Testis (tissue), 2 donors: ENCODE measurements around the gene KNL1.

Source experiments
- POLR2A ChIP-seq: fragments of 450-650 bp; IDR thresholded peaks from one replicate; pipeline ENCODE4 v1.6.1; 2017; ENCODE audit warnings: antibody characterized with exemption, mild to moderate bottlenecking, moderate library complexity
- TF ChIP-seq, protein P1 (sequence below), 3 experiments: fragments of 450-650 bp in 2 of 3; fragments of 200-600 bp in 1 of 3; sonication (generic) in 1 of 3; IDR thresholded peaks; one replicate each; pipeline ENCODE4 v1.5.1; 2016 to 2019; ENCODE audit warnings: antibody characterized with exemption in 3 of 3, mild to moderate bottlenecking in 2 of 3, moderate library complexity in 1 of 3

DNA sequence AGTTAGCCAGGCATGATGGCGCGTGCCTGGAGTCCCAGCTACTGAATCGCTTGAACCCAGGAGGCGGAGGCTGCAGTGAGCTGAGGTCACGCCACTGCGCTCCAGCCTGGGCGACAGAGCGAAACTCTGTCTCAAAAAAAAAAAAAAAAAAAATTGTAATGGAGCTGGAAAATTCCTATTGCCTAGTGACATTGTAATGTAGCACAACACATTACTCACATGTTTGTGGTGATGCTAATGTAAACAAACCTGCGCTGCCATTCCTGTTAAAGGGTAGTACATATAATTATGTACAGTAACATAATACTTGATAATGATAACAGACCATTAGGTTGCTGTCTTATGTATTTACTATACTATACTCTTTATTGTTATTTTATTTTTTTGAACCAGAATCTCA lies 39.1 kb downstream of the KNL1 start:
- TF ChIP-seq POLR2A, result no peak
- TF ChIP-seq, protein P1, sequence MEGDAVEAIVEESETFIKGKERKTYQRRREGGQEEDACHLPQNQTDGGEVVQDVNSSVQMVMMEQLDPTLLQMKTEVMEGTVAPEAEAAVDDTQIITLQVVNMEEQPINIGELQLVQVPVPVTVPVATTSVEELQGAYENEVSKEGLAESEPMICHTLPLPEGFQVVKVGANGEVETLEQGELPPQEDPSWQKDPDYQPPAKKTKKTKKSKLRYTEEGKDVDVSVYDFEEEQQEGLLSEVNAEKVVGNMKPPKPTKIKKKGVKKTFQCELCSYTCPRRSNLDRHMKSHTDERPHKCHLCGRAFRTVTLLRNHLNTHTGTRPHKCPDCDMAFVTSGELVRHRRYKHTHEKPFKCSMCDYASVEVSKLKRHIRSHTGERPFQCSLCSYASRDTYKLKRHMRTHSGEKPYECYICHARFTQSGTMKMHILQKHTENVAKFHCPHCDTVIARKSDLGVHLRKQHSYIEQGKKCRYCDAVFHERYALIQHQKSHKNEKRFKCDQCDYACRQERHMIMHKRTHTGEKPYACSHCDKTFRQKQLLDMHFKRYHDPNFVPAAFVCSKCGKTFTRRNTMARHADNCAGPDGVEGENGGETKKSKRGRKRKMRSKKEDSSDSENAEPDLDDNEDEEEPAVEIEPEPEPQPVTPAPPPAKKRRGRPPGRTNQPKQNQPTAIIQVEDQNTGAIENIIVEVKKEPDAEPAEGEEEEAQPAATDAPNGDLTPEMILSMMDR (IDR thresholded peaks at IDR 0.05), result no peak
